Medulla oblongata (tissue), 1 donor: ENCODE results near the gene TP53TG3B.
"Not testable (repeated sequence)": the region's sequence is repeated elsewhere in the genome, so short reads cannot be mapped to it uniquely, and the experiment has no call there.

ENCODE experiments used
- DNase-seq: peaks from one replicate; pipeline ENCODE4 v3.0.0-alpha.2; 2015; ENCODE audit errors: extremely low spot score

Gene TP53TG3B

DNA sequence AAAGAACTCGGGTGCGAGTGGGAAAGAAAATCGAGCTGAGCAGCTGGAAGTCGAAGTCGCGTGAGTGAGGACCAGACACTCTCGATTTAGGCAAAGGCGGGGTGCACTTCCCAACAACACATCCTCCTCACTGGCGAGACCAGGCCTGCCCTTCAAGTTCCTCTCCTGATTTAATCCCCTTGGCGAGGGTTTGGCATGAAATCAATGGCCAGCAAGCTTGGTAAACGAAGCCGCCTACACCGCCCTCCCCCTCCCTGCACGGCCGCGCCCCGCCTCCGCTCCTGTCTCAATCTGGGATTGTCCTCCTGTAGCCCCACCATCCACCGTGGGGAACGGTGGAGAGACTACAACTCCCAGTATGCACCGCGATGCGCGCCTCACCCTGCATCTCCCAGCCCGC, at the start of gene TP53TG3B:
TSS of gene TP53TG3B (plus strand) at position 301 of the 400 bp plus-strand sequence. CDS start at position 369, 68 bp downstream.
- not testable (repeated sequence) for DNase-seq

- not testable (repeated sequence) for DNase-seq
These were observed 24.2 kb upstream of the TP53TG3B start for GRCh38 chr16:33336226-33337012.

- DNase-seq, result peak; percentile 2
These were observed 22.8 kb upstream of the TP53TG3B start for GRCh38 chr16:33337627-33338542.

DNA sequence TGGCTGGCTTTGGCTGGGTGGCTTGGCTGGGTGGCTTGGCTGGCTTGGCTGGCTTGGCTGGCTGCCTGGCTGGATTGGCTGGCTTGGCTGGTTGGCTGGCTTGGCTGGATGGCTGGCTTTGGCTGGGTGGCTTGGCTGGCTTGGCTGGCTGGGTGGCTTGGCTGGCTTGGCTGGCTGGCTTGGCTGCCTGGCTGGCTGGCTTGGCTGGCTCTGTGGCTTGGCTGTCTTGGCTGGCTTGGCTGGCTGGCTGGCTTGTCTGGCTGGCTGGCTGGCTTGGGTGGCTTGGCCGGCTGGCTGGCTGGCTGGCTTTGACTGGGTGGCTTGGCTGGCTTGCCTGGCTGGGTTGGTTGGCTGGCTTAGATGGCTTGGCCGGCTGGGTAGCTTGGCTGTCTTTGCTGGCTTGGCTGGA, 22.1 kb upstream of the TP53TG3B start:
- DNase-seq, result not testable (repeated sequence)

- peak; percentile 3 for DNase-seq
These were observed 21.3 kb upstream of the TP53TG3B start for GRCh38 chr16:33339093-33340061.
